WTC11 (cell line): ENCODE measurements around the gene CACNA2D3. TPM values are rescaled to one million over a fixed set of nuclear protein-coding genes. Genes with fewer than 3 reads are reported as not detected.
A peak's percentile ranks its signal among the peaks of the same experiment; 100 is the strongest.

Experiments used
- ATAC-seq: fragments of 200-7000 bp; cut with Tn5 transposase; 2 replicates; pipeline ENCODE4 v1.10.0; 2021; ENCODE audit warnings: mild to moderate bottlenecking, moderate library complexity
- CTCF ChIA-PET: fragments of 300-600 bp; sonication (Branson Sonifier 250); formaldehyde crosslinking; loops from one replicate; lab custom pipeline; 2021; ENCODE audit warnings: antibody characterized with exemption; lab: Charles Lee
- POLR2A ChIA-PET: fragments of 350-600 bp; sonication (Branson Sonifier 250); formaldehyde crosslinking; loops from one replicate; lab custom pipeline; 2021; ENCODE audit warnings: antibody characterized with exemption; lab: Charles Lee
- DNase-seq: peaks from one replicate; pipeline ENCODE4 v3.0.0; 2021; ENCODE audit warnings: low spot score
- H3K27ac Mint-ChIP-seq: 2 replicates; pipeline ENCODE4 v1.8.0; 2021; ENCODE audit warnings: mixed read lengths
- H3K27me3 Mint-ChIP-seq: 2 replicates; pipeline ENCODE4 v1.8.0; 2021; ENCODE audit warnings: low read depth, mild to moderate bottlenecking, moderate library complexity, mixed read lengths
- H3K36me3 Mint-ChIP-seq: 2 replicates; pipeline ENCODE4 v1.8.0; 2021; ENCODE audit warnings: mixed read lengths
- H3K4me1 Mint-ChIP-seq: 2 replicates; pipeline ENCODE4 v1.8.0; 2022; ENCODE audit warnings: mixed read lengths
- H3K4me3 Mint-ChIP-seq: 2 replicates; pipeline ENCODE4 v1.8.0; 2021; ENCODE audit warnings: mild to moderate bottlenecking, moderate library complexity, mixed read lengths
- H3K9me3 Mint-ChIP-seq: 2 replicates; pipeline ENCODE4 v1.8.0; 2021; ENCODE audit warnings: mixed read lengths
- AR ChIP-seq: fragments of 250-450 bp; sonication (Bioruptor Pico); IDR thresholded peaks from 2 replicates; pipeline ENCODE4 v1.9.0; 2021; ENCODE audit warnings: mild to moderate bottlenecking
- ATF2 ChIP-seq: sonication (generic); formaldehyde crosslinking; IDR thresholded peaks from 2 replicates; pipeline ENCODE4 v1.8.1; 2022; ENCODE audit warnings: low read depth, missing genetic modification reagents, borderline replicate concordance
- CTCF ChIP-seq: fragments of 200-600 bp; IDR thresholded peaks from 2 replicates; pipeline ENCODE4 v1.8.0; 2022; ENCODE audit warnings: antibody characterized with exemption
- E2F4 ChIP-seq: sonication (generic); formaldehyde crosslinking; IDR thresholded peaks from 2 replicates; pipeline ENCODE4 v1.8.1; 2022; ENCODE audit warnings: low read depth, mild to moderate bottlenecking, moderate library complexity, missing genetic modification reagents, borderline replicate concordance
- E2F5 ChIP-seq: sonication (generic); formaldehyde crosslinking; IDR thresholded peaks from 2 replicates; pipeline ENCODE4 v1.8.1; 2022; ENCODE audit warnings: mild to moderate bottlenecking, moderate library complexity, missing genetic modification reagents
- EMX1 ChIP-seq: fragments of 250-450 bp; sonication (Bioruptor Pico); IDR thresholded peaks from 2 replicates; pipeline ENCODE4 v1.8.0; 2021; ENCODE audit warnings: mild to moderate bottlenecking
- ETV6 ChIP-seq: sonication (generic); formaldehyde crosslinking; IDR thresholded peaks from 2 replicates; pipeline ENCODE4 v1.8.1; 2022; ENCODE audit warnings: mild to moderate bottlenecking, missing genetic modification reagents
- GTF2I ChIP-seq: fragments of 250-450 bp; sonication (Bioruptor Pico); conservative IDR thresholded peaks from 2 replicates; pipeline ENCODE4 v1.4.0; 2021; ENCODE audit warnings: mild to moderate bottlenecking
- JUN ChIP-seq: sonication (generic); formaldehyde crosslinking; IDR thresholded peaks from 2 replicates; pipeline ENCODE4 v1.8.0; 2023; ENCODE audit warnings: mild to moderate bottlenecking, missing genetic modification reagents
- MLX ChIP-seq: sonication (generic); formaldehyde crosslinking; IDR thresholded peaks from 2 replicates; pipeline ENCODE4 v1.8.1; 2023; ENCODE audit warnings: mild to moderate bottlenecking, missing genetic modification reagents, moderate library complexity
- RORB ChIP-seq: fragments of 250-450 bp; sonication (Bioruptor Pico); IDR thresholded peaks from 2 replicates; pipeline ENCODE4 v1.9.0; 2021; ENCODE audit warnings: mild to moderate bottlenecking
- STAT6 ChIP-seq: sonication (generic); formaldehyde crosslinking; conservative IDR thresholded peaks from 2 replicates; pipeline ENCODE4 v1.8.1; 2023; ENCODE audit warnings: mild to moderate bottlenecking, low read depth, missing genetic modification reagents, moderate library complexity
- ZBTB21 ChIP-seq: sonication (generic); formaldehyde crosslinking; IDR thresholded peaks from 2 replicates; pipeline ENCODE4 v1.8.1; 2023; ENCODE audit warnings: mild to moderate bottlenecking, missing genetic modification reagents, borderline replicate concordance
- ZBTB43 ChIP-seq: sonication (generic); formaldehyde crosslinking; IDR thresholded peaks from 2 replicates; pipeline ENCODE4 v1.8.1; 2023; ENCODE audit warnings: mild to moderate bottlenecking, missing genetic modification reagents
- ZNF138 ChIP-seq: sonication (generic); formaldehyde crosslinking; conservative IDR thresholded peaks from 2 replicates; pipeline ENCODE4 v1.8.1; 2022; ENCODE audit warnings: mild to moderate bottlenecking, moderate library complexity, missing genetic modification reagents
- ZNF219 ChIP-seq: sonication (generic); formaldehyde crosslinking; IDR thresholded peaks from 2 replicates; pipeline ENCODE4 v1.8.0; 2023; ENCODE audit warnings: missing genetic modification reagents, mild to moderate bottlenecking, borderline replicate concordance
- ZNF317 ChIP-seq: sonication (generic); formaldehyde crosslinking; IDR thresholded peaks from 2 replicates; pipeline ENCODE4 v1.8.1; 2023; ENCODE audit warnings: low read depth, mild to moderate bottlenecking, moderate library complexity, missing genetic modification reagents, borderline replicate concordance
- ZNF532 ChIP-seq: fragments of 250-450 bp; sonication (Bioruptor Pico); IDR thresholded peaks from 2 replicates; pipeline ENCODE4 v1.9.0; 2021; ENCODE audit warnings: mild to moderate bottlenecking, borderline replicate concordance
- total RNA-seq: library from RNA; stranded (reverse); gene quantifications from 3 replicates; pipeline ENCODE4 v1.2.3, GENCODE V29; 2021

The CACNA2D3 gene
- total RNA-seq, 1 experiment from 2014 or later = 5.0 TPM

GRCh38 chr3:54433846-54434245 is 311.5 kb downstream of the CACNA2D3 start (continued):
- TF ChIP-seq ZNF317 (CRISPR knock-in tag) = peak; percentile 77

- CTCF ChIA-PET = interaction anchor here (0.8 to 2.6 kb wide), 16 partner anchors 10 to 967 kb away, joined by 3 to 24 read pairs (median 6); no protein-coding TSS in a partner anchor
- ATAC-seq (no peak), DNase-seq (no peak)
- H3K4me1 Mint-ChIP-seq = peaks cover 13% of the 10 kb centered on the region
- H3K27me3 Mint-ChIP-seq = no peaks in the 10 kb centered on the region
- no peaks in the 10 kb centered on the region for H3K36me3 Mint-ChIP-seq
- no peak overlapping the region for H3K4me3 Mint-ChIP-seq
- POLR2A ChIA-PET = interaction anchor here (0.6 kb wide), 1 partner anchor 408 kb away, joined by 3 read pairs; no protein-coding TSS in a partner anchor
- H3K9me3 Mint-ChIP-seq = peaks cover 9% of the 10 kb centered on the region
- H3K27ac Mint-ChIP-seq = no peak overlapping the region
- TF ChIP-seq ETV6 (CRISPR knock-in tag) (no peak), ZBTB21 (CRISPR knock-in tag) (no peak), JUN (CRISPR knock-in tag) (no peak), ZNF532 (CRISPR knock-in tag) (no peak), CTCF (no peak), ZNF219 (CRISPR knock-in tag) (no peak), E2F4 (no peak), EMX1 (CRISPR knock-in tag) (no peak), RORB (CRISPR knock-in tag) (no peak), AR (no peak), ATF2 (CRISPR knock-in tag) (no peak), MLX (CRISPR knock-in tag) (no peak), GTF2I (no peak), ZBTB43 (no peak), ZNF138 (no peak), STAT6 (CRISPR knock-in tag) (no peak), E2F5 (CRISPR knock-in tag) (no peak)
Observed at GRCh38 chr3:54434756-54435155, 312.4 kb downstream of the CACNA2D3 start.
